Naive B cell (primary cell): Measurements from ENCODE around the gene SORL1. TPM values are rescaled to one million over a fixed set of nuclear protein-coding genes. Genes with fewer than 3 reads are reported as not detected.
A peak's percentile ranks its signal among the peaks of the same experiment; 100 is the strongest.

ENCODE experiments used
- ATAC-seq, 2 donors: fragments of 150-1000 bp; cut with Tn5 transposase; 2 replicates each; pipeline ENCODE4 v1.10.0; 2021; ENCODE audit warnings: low read depth in 2 of 2, mild to moderate bottlenecking in 2 of 2, moderate library complexity in 2 of 2
- DNase-seq: peaks from one replicate; pipeline ENCODE4 v3.0.0; 2022
- H3K27ac Mint-ChIP-seq, 6 donors: one replicate each; pipeline ENCODE4 v1.8.0; 2020 to 2022; ENCODE audit warnings: mild to moderate bottlenecking in 6 of 6, mixed read lengths in 6 of 6, moderate library complexity in 5 of 6, inconsistent platforms in 2 of 6
- H3K27me3 Mint-ChIP-seq, 3 donors: one replicate each; pipeline ENCODE4 v1.8.0; 2021 to 2022; ENCODE audit warnings: mixed read lengths in 3 of 3, mild to moderate bottlenecking in 1 of 3
- H3K36me3 Mint-ChIP-seq, 2 donors: one replicate each; pipeline ENCODE4 v1.8.0; 2020 to 2022; ENCODE audit warnings: mixed read lengths in 2 of 2, inconsistent platforms in 1 of 2, mild to moderate bottlenecking in 1 of 2
- H3K4me1 Mint-ChIP-seq, 3 donors: one replicate each; pipeline ENCODE4 v1.8.0; 2020 to 2022; ENCODE audit warnings: mixed read lengths in 3 of 3, inconsistent platforms in 1 of 3, mild to moderate bottlenecking in 1 of 3, moderate library complexity in 1 of 3
- H3K4me3 Mint-ChIP-seq, 8 donors: one replicate each; pipeline ENCODE4 v1.8.0; 2020 to 2022; ENCODE audit warnings: mild to moderate bottlenecking in 8 of 8, mixed read lengths in 8 of 8, moderate library complexity in 8 of 8, inconsistent platforms in 2 of 8
- H3K9me3 Mint-ChIP-seq, 7 donors: one replicate each; pipeline ENCODE4 v1.8.0; 2020 to 2022; ENCODE audit warnings: mixed read lengths in 7 of 7, mild to moderate bottlenecking in 5 of 7, inconsistent platforms in 2 of 7, moderate library complexity in 1 of 7
- polyA plus RNA-seq, 6 donors: library from polyadenylated mRNA; unstranded; fragments of 300-500 nt; fragmentation: Illumina TruSeq; gene quantifications; one replicate each; pipeline ENCODE4 v1.2.3, GENCODE V29; 2021; ENCODE audit warnings: low read depth in 6 of 6

Gene SORL1
- polyA plus RNA-seq, 6 donors from 2014 or later, result 61.7 to 102 (median 83.8) TPM

- peak in 1 of 2 donors; percentile 32 for ATAC-seq
- no peak for DNase-seq
- H3K27me3 Mint-ChIP-seq, result peaks cover 0 to 17% (median 0%) of the 10 kb centered on the region in 3 donors
- no peak overlapping the region for H3K4me3 Mint-ChIP-seq
- peaks cover 58 to 71% of the 10 kb centered on the region in 2 donors for H3K36me3 Mint-ChIP-seq
- H3K27ac Mint-ChIP-seq, result peak overlapping the region in 3 of 6 donors; percentile 18 to 78 (median 42)
- H3K4me1 Mint-ChIP-seq, result peaks cover 10 to 29% (median 21%) of the 10 kb centered on the region in 3 donors
- peaks cover 5 to 11% (median 9%) of the 10 kb centered on the region in 7 donors for H3K9me3 Mint-ChIP-seq
Observed at GRCh38 chr11:121576531-121576930, 124.4 kb downstream of the SORL1 start.

GRCh38 chr11:121577106-121577848 lies 125.2 kb downstream of the SORL1 start:
- H3K9me3 Mint-ChIP-seq, result peaks cover 5 to 11% (median 9%) of the 10 kb centered on the region in 7 donors
- peak in 1 of 2 donors; percentile 64 for ATAC-seq
- no peak for DNase-seq
- no peak overlapping the region for H3K4me3 Mint-ChIP-seq
- peaks cover 0 to 16% (median 0%) of the 10 kb centered on the region in 3 donors for H3K27me3 Mint-ChIP-seq
- H3K4me1 Mint-ChIP-seq, result peaks cover 12 to 32% (median 23%) of the 10 kb centered on the region in 3 donors
- H3K36me3 Mint-ChIP-seq, result peaks cover 54 to 64% of the 10 kb centered on the region in 2 donors
- H3K27ac Mint-ChIP-seq, result peak overlapping the region in 2 of 6 donors; percentile 45 to 78

- H3K27ac Mint-ChIP-seq, result peak overlapping the region in 3 of 6 donors; percentile 16 to 29 (median 17)
- peaks cover 5 to 11% (median 9%) of the 10 kb centered on the region in 7 donors for H3K9me3 Mint-ChIP-seq
- ATAC-seq (no peak), DNase-seq (no peak)
- peaks cover 14 to 36% (median 22%) of the 10 kb centered on the region in 3 donors for H3K4me1 Mint-ChIP-seq
- H3K27me3 Mint-ChIP-seq, result peaks cover 0 to 8% (median 0%) of the 10 kb centered on the region in 3 donors
- no peak overlapping the region for H3K4me3 Mint-ChIP-seq
- peaks cover 54 to 63% of the 10 kb centered on the region in 2 donors for H3K36me3 Mint-ChIP-seq
Observed at GRCh38 chr11:121578251-121578976, 126.3 kb downstream of the SORL1 start.

- Mint-ChIP-seq H3K27ac (no peak overlapping the region), H3K27me3 (peaks cover 0 to 8% (median 0%) of the 10 kb centered on the region in 3 donors), H3K4me1 (peaks cover 14 to 35% (median 20%) of the 10 kb centered on the region in 3 donors), H3K4me3 (peak overlapping the region in 1 of 8 donors; percentile 16), H3K36me3 (peaks cover 58 to 63% of the 10 kb centered on the region in 2 donors), H3K9me3 (peaks cover 5 to 11% (median 9%) of the 10 kb centered on the region in 7 donors)
- DNase-seq (no peak), ATAC-seq (no peak)
Observed at GRCh38 chr11:121580154-121580553, 128.0 kb downstream of the SORL1 start.

GRCh38 chr11:121581607-121582006 lies 129.5 kb downstream of the SORL1 start:
- H3K36me3 Mint-ChIP-seq, result peaks cover 53 to 60% of the 10 kb centered on the region in 2 donors
- DNase-seq (no peak), ATAC-seq (no peak)
- H3K4me3 Mint-ChIP-seq, result no peak overlapping the region
- H3K27ac Mint-ChIP-seq, result no peak overlapping the region
- H3K4me1 Mint-ChIP-seq, result peaks cover 7 to 21% (median 10%) of the 10 kb centered on the region in 3 donors
- H3K9me3 Mint-ChIP-seq, result peaks cover 5 to 11% (median 9%) of the 10 kb centered on the region in 7 donors
- H3K27me3 Mint-ChIP-seq, result peaks cover 0 to 8% (median 0%) of the 10 kb centered on the region in 3 donors

- peak overlapping the region in 2 of 6 donors; percentile 51 to 70 for H3K27ac Mint-ChIP-seq
- ATAC-seq (peak in 1 of 2 donors; percentile 21), DNase-seq (no peak)
- H3K4me1 Mint-ChIP-seq, result peaks cover 4 to 14% (median 10%) of the 10 kb centered on the region in 3 donors
- H3K27me3 Mint-ChIP-seq, result peaks cover 0 to 5% (median 0%) of the 10 kb centered on the region in 3 donors
- peak overlapping the region in 1 of 8 donors; percentile 28 for H3K4me3 Mint-ChIP-seq
- H3K36me3 Mint-ChIP-seq, result peaks cover 49 to 54% of the 10 kb centered on the region in 2 donors
- peaks cover 5 to 11% (median 9%) of the 10 kb centered on the region in 7 donors for H3K9me3 Mint-ChIP-seq
Observed at GRCh38 chr11:121582296-121582695, 130.2 kb downstream of the SORL1 start.

GRCh38 chr11:121583825-121584224 lies 131.7 kb downstream of the SORL1 start:
- no peak for DNase-seq
- Mint-ChIP-seq H3K4me3 (no peak overlapping the region), H3K27me3 (no peaks in the 10 kb centered on the region), H3K4me1 (peaks cover 7 to 20% (median 13%) of the 10 kb centered on the region in 3 donors), H3K36me3 (peaks cover 39% of the 10 kb centered on the region in 2 donors), H3K9me3 (peaks cover 5 to 11% (median 9%) of the 10 kb centered on the region in 7 donors), H3K27ac (no peak overlapping the region)
- no peak for ATAC-seq

- no peaks in the 10 kb centered on the region for H3K27me3 Mint-ChIP-seq
Observed at GRCh38 chr11:121586750-121587149, 134.6 kb downstream of the SORL1 start.

GRCh38 chr11:121587182-121587581 lies 135.1 kb downstream of the SORL1 start:
- ATAC-seq (no peak), DNase-seq (no peak)
- H3K9me3 Mint-ChIP-seq, result no peaks in the 10 kb centered on the region
- H3K27me3 Mint-ChIP-seq, result no peaks in the 10 kb centered on the region
- peaks cover 31 to 45% (median 38%) of the 10 kb centered on the region in 3 donors for H3K4me1 Mint-ChIP-seq
- peak overlapping the region in 1 of 8 donors; percentile 17 for H3K4me3 Mint-ChIP-seq
- peaks cover 21 to 29% of the 10 kb centered on the region in 2 donors for H3K36me3 Mint-ChIP-seq
- H3K27ac Mint-ChIP-seq, result no peak overlapping the region

More at GRCh38 chr11:121586750-121587149, 134.6 kb downstream of the SORL1 start:
- ATAC-seq, result no peak
- Mint-ChIP-seq H3K27ac (peak overlapping the region in 1 of 6 donors; percentile 24), H3K9me3 (no peaks in the 10 kb centered on the region), H3K36me3 (peaks cover 17 to 29% of the 10 kb centered on the region in 2 donors), H3K4me1 (peaks cover 32 to 48% (median 40%) of the 10 kb centered on the region in 3 donors), H3K4me3 (no peak overlapping the region)
- DNase-seq, result no peak

- H3K27me3 Mint-ChIP-seq, result no peaks in the 10 kb centered on the region
- no peak for DNase-seq
- H3K4me1 Mint-ChIP-seq, result peaks cover 28 to 37% (median 33%) of the 10 kb centered on the region in 3 donors
- peak overlapping the region in 2 of 6 donors; percentile 73 to 95 for H3K27ac Mint-ChIP-seq
- ATAC-seq, result no peak
- H3K4me3 Mint-ChIP-seq, result peak overlapping the region in 3 of 8 donors; percentile 15 to 71 (median 36)
- H3K36me3 Mint-ChIP-seq, result peaks cover 28 to 32% of the 10 kb centered on the region in 2 donors
- H3K9me3 Mint-ChIP-seq, result no peaks in the 10 kb centered on the region
Observed at GRCh38 chr11:121588747-121589146, 136.6 kb downstream of the SORL1 start.

- H3K36me3 Mint-ChIP-seq, result peaks cover 30 to 31% of the 10 kb centered on the region in 2 donors
- no peaks in the 10 kb centered on the region for H3K9me3 Mint-ChIP-seq
- peak; percentile 91 to 93 for ATAC-seq
Observed at GRCh38 chr11:121589946-121590537, 137.9 kb downstream of the SORL1 start.

GRCh38 chr11:121590772-121591404 lies 138.8 kb downstream of the SORL1 start:
- DNase-seq, result no peak
- peaks cover 28 to 37% (median 33%) of the 10 kb centered on the region in 3 donors for H3K4me1 Mint-ChIP-seq
- peak overlapping the region in 5 of 6 donors; percentile 75 to 96 (median 94) for H3K27ac Mint-ChIP-seq
- no peaks in the 10 kb centered on the region for H3K9me3 Mint-ChIP-seq
- H3K4me3 Mint-ChIP-seq, result peak overlapping the region in 5 of 8 donors; percentile 60 to 84 (median 76)
- peaks cover 28 to 39% of the 10 kb centered on the region in 2 donors for H3K36me3 Mint-ChIP-seq
- no peak for ATAC-seq
- no peaks in the 10 kb centered on the region for H3K27me3 Mint-ChIP-seq

More at GRCh38 chr11:121589946-121590537, 137.9 kb downstream of the SORL1 start:
- Mint-ChIP-seq H3K4me3 (peak overlapping the region; percentile 8 to 88 (median 74)), H3K27ac (peak overlapping the region; percentile 75 to 96 (median 88)), H3K27me3 (no peaks in the 10 kb centered on the region), H3K4me1 (peaks cover 28 to 37% (median 33%) of the 10 kb centered on the region in 3 donors)
- DNase-seq, result peak; percentile 76
